ENCODE results near the gene CD109. TPM values are rescaled to one million over a fixed set of nuclear protein-coding genes. Genes with fewer than 3 reads are reported as not detected.
"Not testable (repeated sequence)": the region's sequence is repeated elsewhere in the genome, so short reads cannot be mapped to it uniquely, and the experiment has no call there.

The CD109 gene
- total RNA-seq, 1 experiment from 2014 or later, result 46.1 TPM

- Histone ChIP-seq H3K27me3 (ENCODE audit: control insufficient read depth, insufficient read depth, low read length) (no peaks in the 10 kb centered on the region), H3K9me3 (ENCODE audit: control insufficient read depth, insufficient read depth, low read depth, low read length) (no peaks in the 10 kb centered on the region), H3K27ac (ENCODE audit: low read length) (no peak overlapping the region), H3K4me3 (ENCODE audit: low read depth in 2 of 2, low read length in 2 of 2) (no peak overlapping the region), H3K4me1 (ENCODE audit: control insufficient read depth, insufficient read depth, low read length) (no peaks in the 10 kb centered on the region), H3K36me3 (ENCODE audit: control insufficient read depth, insufficient read depth, low read length) (no peaks in the 10 kb centered on the region)
- intact Hi-C loops (cut with micrococcal nuclease; ENCODE audit: unreplicated experiment) (loop anchor here (10.0 kb wide), 1 partner anchor 1536 kb away; no protein-coding TSS in a partner anchor), in situ Hi-C loops (cut with HindIII; ENCODE audit: low pct_unique_long_range_greater_than_20kb, low sequenced_read_pairs) (no loop called here)
- ChIA-PET POLR2A (no interaction called here), CTCF (no interaction called here)
- TF ChIP-seq TCF7L2 (IDR thresholded peaks at IDR 0.05; ENCODE audit: low read depth, low read length) (no peak), SIN3A (IDR thresholded peaks at IDR 0.05; ENCODE audit: borderline replicate concordance, insufficient read depth, low read depth, low read length) (no peak), POLR2AphosphoS5 (IDR thresholded peaks at IDR 0.05; ENCODE audit: low read depth, low read length) (no peak), CTCF (IDR thresholded peaks at IDR 0.05) (no peak)
- TF ChIP-seq, protein P1, sequence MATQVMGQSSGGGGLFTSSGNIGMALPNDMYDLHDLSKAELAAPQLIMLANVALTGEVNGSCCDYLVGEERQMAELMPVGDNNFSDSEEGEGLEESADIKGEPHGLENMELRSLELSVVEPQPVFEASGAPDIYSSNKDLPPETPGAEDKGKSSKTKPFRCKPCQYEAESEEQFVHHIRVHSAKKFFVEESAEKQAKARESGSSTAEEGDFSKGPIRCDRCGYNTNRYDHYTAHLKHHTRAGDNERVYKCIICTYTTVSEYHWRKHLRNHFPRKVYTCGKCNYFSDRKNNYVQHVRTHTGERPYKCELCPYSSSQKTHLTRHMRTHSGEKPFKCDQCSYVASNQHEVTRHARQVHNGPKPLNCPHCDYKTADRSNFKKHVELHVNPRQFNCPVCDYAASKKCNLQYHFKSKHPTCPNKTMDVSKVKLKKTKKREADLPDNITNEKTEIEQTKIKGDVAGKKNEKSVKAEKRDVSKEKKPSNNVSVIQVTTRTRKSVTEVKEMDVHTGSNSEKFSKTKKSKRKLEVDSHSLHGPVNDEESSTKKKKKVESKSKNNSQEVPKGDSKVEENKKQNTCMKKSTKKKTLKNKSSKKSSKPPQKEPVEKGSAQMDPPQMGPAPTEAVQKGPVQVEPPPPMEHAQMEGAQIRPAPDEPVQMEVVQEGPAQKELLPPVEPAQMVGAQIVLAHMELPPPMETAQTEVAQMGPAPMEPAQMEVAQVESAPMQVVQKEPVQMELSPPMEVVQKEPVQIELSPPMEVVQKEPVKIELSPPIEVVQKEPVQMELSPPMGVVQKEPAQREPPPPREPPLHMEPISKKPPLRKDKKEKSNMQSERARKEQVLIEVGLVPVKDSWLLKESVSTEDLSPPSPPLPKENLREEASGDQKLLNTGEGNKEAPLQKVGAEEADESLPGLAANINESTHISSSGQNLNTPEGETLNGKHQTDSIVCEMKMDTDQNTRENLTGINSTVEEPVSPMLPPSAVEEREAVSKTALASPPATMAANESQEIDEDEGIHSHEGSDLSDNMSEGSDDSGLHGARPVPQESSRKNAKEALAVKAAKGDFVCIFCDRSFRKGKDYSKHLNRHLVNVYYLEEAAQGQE (IDR thresholded peaks at IDR 0.05; ENCODE audit: insufficient read depth in 1 of 2, low read depth in 2 of 2, low read length in 1 of 2), result no peak
- no peak for DNase-seq (ENCODE audit: low read depth, low spot score)
- no peak for ATAC-seq
- no TSS peak for BruUV-seq (replicated peaks)
These were observed 17.0 kb upstream of the CD109 start for GRCh38 chr6:73679009-73679408.

DNA sequence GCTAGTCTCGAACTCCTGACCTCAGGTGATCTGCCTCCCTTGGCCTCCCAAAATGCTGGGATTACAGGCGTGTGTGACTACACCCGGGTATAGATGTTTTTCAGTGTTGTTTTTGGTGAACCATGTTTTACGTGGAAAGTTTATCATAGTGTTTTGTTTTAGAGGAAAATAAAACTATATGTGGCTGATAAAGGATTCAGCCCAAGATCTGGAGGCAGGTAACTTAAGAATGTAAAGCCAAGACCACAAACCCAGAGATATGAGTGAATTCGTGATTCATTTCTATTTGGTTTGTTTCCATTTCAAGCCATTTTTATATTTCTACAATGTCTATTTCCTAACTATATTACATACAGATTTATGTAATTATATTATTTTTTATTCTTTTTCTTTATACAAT, 16.2 kb upstream of the CD109 start:
- in situ Hi-C loops (cut with HindIII; ENCODE audit: low pct_unique_long_range_greater_than_20kb, low sequenced_read_pairs); H3K36me3 ChIP-seq (ENCODE audit: control insufficient read depth, insufficient read depth, low read length); H3K9me3 ChIP-seq (ENCODE audit: control insufficient read depth, insufficient read depth, low read depth, low read length); CTCF ChIA-PET; H3K27me3 ChIP-seq (ENCODE audit: control insufficient read depth, insufficient read depth, low read length); H3K4me3 ChIP-seq (ENCODE audit: low read depth in 2 of 2, low read length in 2 of 2); H3K27ac ChIP-seq (ENCODE audit: low read length); DNase-seq (ENCODE audit: low read depth, low spot score); BruUV-seq (replicated peaks); POLR2A ChIA-PET; H3K4me1 ChIP-seq (ENCODE audit: control insufficient read depth, insufficient read depth, low read length); ATAC-seq: not testable (repeated sequence)
- intact Hi-C loops (cut with micrococcal nuclease; ENCODE audit: unreplicated experiment), result loop anchor here (10.0 kb wide), 1 partner anchor 1535 kb away; no protein-coding TSS in a partner anchor

GRCh38 chr6:73680289-73680918, 15.6 kb upstream of the CD109 start:
- ATAC-seq, result no peak
- TF ChIP-seq, protein P1 (IDR thresholded peaks at IDR 0.05; ENCODE audit: insufficient read depth in 1 of 2, low read depth in 2 of 2, low read length in 1 of 2), result no peak
- TF ChIP-seq POLR2AphosphoS5 (IDR thresholded peaks at IDR 0.05; ENCODE audit: low read depth, low read length), result no peak
- no peak for TF ChIP-seq TCF7L2 (IDR thresholded peaks at IDR 0.05; ENCODE audit: low read depth, low read length)
- TF ChIP-seq CTCF (IDR thresholded peaks at IDR 0.05), result no peak
- TF ChIP-seq SIN3A (IDR thresholded peaks at IDR 0.05; ENCODE audit: borderline replicate concordance, insufficient read depth, low read depth, low read length), result no peak
- no TSS peak for BruUV-seq (replicated peaks)
- H3K4me1 ChIP-seq (ENCODE audit: control insufficient read depth, insufficient read depth, low read length), result no peaks in the 10 kb centered on the region
- DNase-seq (ENCODE audit: low read depth, low spot score), result no peak
- CTCF ChIA-PET, result no interaction called here
- POLR2A ChIA-PET, result no interaction called here
- no peaks in the 10 kb centered on the region for H3K9me3 ChIP-seq (ENCODE audit: control insufficient read depth, insufficient read depth, low read depth, low read length)
- no peak overlapping the region for H3K4me3 ChIP-seq (ENCODE audit: low read depth in 2 of 2, low read length in 2 of 2)
- H3K27me3 ChIP-seq (ENCODE audit: control insufficient read depth, insufficient read depth, low read length), result no peaks in the 10 kb centered on the region
- intact Hi-C loops (cut with micrococcal nuclease; ENCODE audit: unreplicated experiment), result no loop called here
- in situ Hi-C loops (cut with HindIII; ENCODE audit: low pct_unique_long_range_greater_than_20kb, low sequenced_read_pairs), result no loop called here
- no peaks in the 10 kb centered on the region for H3K36me3 ChIP-seq (ENCODE audit: control insufficient read depth, insufficient read depth, low read length)
- no peak overlapping the region for H3K27ac ChIP-seq (ENCODE audit: low read length)

All from Panc1 (cell line).